Measurements from ENCODE around the gene THSD1. TPM values are rescaled to one million over a fixed set of nuclear protein-coding genes. Genes with fewer than 3 reads are reported as not detected.

Gene THSD1
- polyA plus RNA-seq, 1 donor from 2014 or later: 2.3 TPM

GRCh38 chr13:52377898-52378297 lies 28.1 kb downstream of the THSD1 start:
- no peaks in the 10 kb centered on the region for H4K20me1 ChIP-seq (ENCODE audit: insufficient read depth)
- no peaks in the 10 kb centered on the region for H3K9me2 ChIP-seq (ENCODE audit: insufficient read depth, low read length)
- H3F3A ChIP-seq (ENCODE audit: insufficient read depth, low read length, poor library complexity, severe bottlenecking): no peaks in the 10 kb centered on the region
- H3K9ac ChIP-seq (ENCODE audit: low read length): no peak overlapping the region
- no peaks in the 10 kb centered on the region for H3K27me3 ChIP-seq (ENCODE audit: insufficient read depth, low read depth, low read length)
- no peak overlapping the region for H3K4me3 ChIP-seq (ENCODE audit: low read length)
- TF ChIP-seq CTCF (IDR thresholded peaks at IDR 0.05; ENCODE audit: poor library complexity, severe bottlenecking) (no peak), POLR2AphosphoS5 (IDR thresholded peaks at IDR 0.05) (no peak), TAF1 (IDR thresholded peaks at IDR 0.05; ENCODE audit: low read depth) (no peak), SMC3 (conservative IDR thresholded peaks at IDR 0.05; ENCODE audit: poor library complexity) (no peak), EZH2 (IDR thresholded peaks at IDR 0.05; ENCODE audit: borderline replicate concordance, insufficient read depth, low read length, poor library complexity, severe bottlenecking) (no peak), EP300 (conservative IDR thresholded peaks at IDR 0.05; ENCODE audit: poor library complexity, severe bottlenecking) (no peak), MXI1 (conservative IDR thresholded peaks at IDR 0.05; ENCODE audit: poor library complexity, severe bottlenecking) (no peak), RAD21 (conservative IDR thresholded peaks at IDR 0.05) (no peak)
- TF ChIP-seq, protein P1, sequence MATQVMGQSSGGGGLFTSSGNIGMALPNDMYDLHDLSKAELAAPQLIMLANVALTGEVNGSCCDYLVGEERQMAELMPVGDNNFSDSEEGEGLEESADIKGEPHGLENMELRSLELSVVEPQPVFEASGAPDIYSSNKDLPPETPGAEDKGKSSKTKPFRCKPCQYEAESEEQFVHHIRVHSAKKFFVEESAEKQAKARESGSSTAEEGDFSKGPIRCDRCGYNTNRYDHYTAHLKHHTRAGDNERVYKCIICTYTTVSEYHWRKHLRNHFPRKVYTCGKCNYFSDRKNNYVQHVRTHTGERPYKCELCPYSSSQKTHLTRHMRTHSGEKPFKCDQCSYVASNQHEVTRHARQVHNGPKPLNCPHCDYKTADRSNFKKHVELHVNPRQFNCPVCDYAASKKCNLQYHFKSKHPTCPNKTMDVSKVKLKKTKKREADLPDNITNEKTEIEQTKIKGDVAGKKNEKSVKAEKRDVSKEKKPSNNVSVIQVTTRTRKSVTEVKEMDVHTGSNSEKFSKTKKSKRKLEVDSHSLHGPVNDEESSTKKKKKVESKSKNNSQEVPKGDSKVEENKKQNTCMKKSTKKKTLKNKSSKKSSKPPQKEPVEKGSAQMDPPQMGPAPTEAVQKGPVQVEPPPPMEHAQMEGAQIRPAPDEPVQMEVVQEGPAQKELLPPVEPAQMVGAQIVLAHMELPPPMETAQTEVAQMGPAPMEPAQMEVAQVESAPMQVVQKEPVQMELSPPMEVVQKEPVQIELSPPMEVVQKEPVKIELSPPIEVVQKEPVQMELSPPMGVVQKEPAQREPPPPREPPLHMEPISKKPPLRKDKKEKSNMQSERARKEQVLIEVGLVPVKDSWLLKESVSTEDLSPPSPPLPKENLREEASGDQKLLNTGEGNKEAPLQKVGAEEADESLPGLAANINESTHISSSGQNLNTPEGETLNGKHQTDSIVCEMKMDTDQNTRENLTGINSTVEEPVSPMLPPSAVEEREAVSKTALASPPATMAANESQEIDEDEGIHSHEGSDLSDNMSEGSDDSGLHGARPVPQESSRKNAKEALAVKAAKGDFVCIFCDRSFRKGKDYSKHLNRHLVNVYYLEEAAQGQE (IDR thresholded peaks at IDR 0.05; ENCODE audit: borderline replicate concordance): no peak
- no peaks in the 10 kb centered on the region for H3K36me3 ChIP-seq (ENCODE audit: insufficient read depth, low read length)
- H3K79me2 ChIP-seq (replicated peaks; ENCODE audit: insufficient read depth, low read length): no peaks in the 10 kb centered on the region
- no peaks in the 10 kb centered on the region for H3K9me3 ChIP-seq (ENCODE audit: low read length)
- H3K27ac ChIP-seq (ENCODE audit: low read length): no peak overlapping the region
- H3K4me2 ChIP-seq (ENCODE audit: low read length): no peak overlapping the region
- H2AFZ ChIP-seq (ENCODE audit: low read depth, low read length): no peak overlapping the region

GRCh38 chr13:52374873-52375411 lies 31.0 kb downstream of the THSD1 start:
- H3F3A ChIP-seq (ENCODE audit: insufficient read depth, low read length, poor library complexity, severe bottlenecking): no peaks in the 10 kb centered on the region
- H3K79me2 ChIP-seq (replicated peaks; ENCODE audit: insufficient read depth, low read length): no peaks in the 10 kb centered on the region

More at GRCh38 chr13:52374873-52375411, 31.0 kb downstream of the THSD1 start:
- H3K36me3 ChIP-seq (ENCODE audit: insufficient read depth, low read length): no peaks in the 10 kb centered on the region
- no peak overlapping the region for H3K9ac ChIP-seq (ENCODE audit: low read length)
- no peaks in the 10 kb centered on the region for H3K9me2 ChIP-seq (ENCODE audit: insufficient read depth, low read length)
- H3K4me2 ChIP-seq (ENCODE audit: low read length): no peak overlapping the region
- H3K9me3 ChIP-seq (ENCODE audit: low read length): no peaks in the 10 kb centered on the region
- TF ChIP-seq EZH2 (IDR thresholded peaks at IDR 0.05; ENCODE audit: borderline replicate concordance, insufficient read depth, low read length, poor library complexity, severe bottlenecking) (no peak), POLR2AphosphoS5 (IDR thresholded peaks at IDR 0.05) (no peak), RAD21 (conservative IDR thresholded peaks at IDR 0.05) (no peak), CTCF (IDR thresholded peaks at IDR 0.05; ENCODE audit: poor library complexity, severe bottlenecking) (no peak), MXI1 (conservative IDR thresholded peaks at IDR 0.05; ENCODE audit: poor library complexity, severe bottlenecking) (no peak), EP300 (conservative IDR thresholded peaks at IDR 0.05; ENCODE audit: poor library complexity, severe bottlenecking) (no peak), SMC3 (conservative IDR thresholded peaks at IDR 0.05; ENCODE audit: poor library complexity) (no peak), TAF1 (IDR thresholded peaks at IDR 0.05; ENCODE audit: low read depth) (no peak)
- TF ChIP-seq, protein P1 (IDR thresholded peaks at IDR 0.05; ENCODE audit: borderline replicate concordance): no peak
- H2AFZ ChIP-seq (ENCODE audit: low read depth, low read length): no peak overlapping the region
- H3K4me3 ChIP-seq (ENCODE audit: low read length): no peak overlapping the region
- no peak overlapping the region for H3K27ac ChIP-seq (ENCODE audit: low read length)
- H3K27me3 ChIP-seq (ENCODE audit: insufficient read depth, low read depth, low read length): no peaks in the 10 kb centered on the region
- no peaks in the 10 kb centered on the region for H4K20me1 ChIP-seq (ENCODE audit: insufficient read depth)

Data from neural cell (in vitro differentiated cells).